Dermis blood vessel endothelial cell (primary cell): ENCODE measurements around the gene METTL26. TPM values are rescaled to one million over a fixed set of nuclear protein-coding genes. Genes with fewer than 3 reads are reported as not detected.

Experiments
- DNase-seq: peaks from one replicate; pipeline ENCODE4 v3.0.0; 2010
- total RNA-seq: library from RNA; depleted of rRNA; stranded (reverse); fragments of >200 nt; gene quantifications from 2 replicates; pipeline ENCODE4 v1.2.3, GENCODE V29; 2014

METTL26 gene
- total RNA-seq, 1 donor from 2014 or later = 83.6 TPM

- no peak for DNase-seq
Measured at GRCh38 chr16:595094-595528, 41.0 kb downstream of the METTL26 start.

GRCh38 chr16:593807-594206 is 42.3 kb downstream of the METTL26 start:
- DNase-seq = no peak

GRCh38 chr16:593406-593805 is 42.7 kb downstream of the METTL26 start:
- DNase-seq = no peak

- no peak for DNase-seq
Measured at GRCh38 chr16:592518-593306, 43.4 kb downstream of the METTL26 start.

- no peak for DNase-seq
Measured at GRCh38 chr16:591892-592517, 44.1 kb downstream of the METTL26 start.

- no peak for DNase-seq
Measured at GRCh38 chr16:591231-591630, 44.9 kb downstream of the METTL26 start.

GRCh38 chr16:590815-591200 is 45.3 kb downstream of the METTL26 start:
- no peak for DNase-seq

GRCh38 chr16:590188-590814 is 45.8 kb downstream of the METTL26 start:
- peak; percentile 67 for DNase-seq

- DNase-seq = peak; percentile 99
Measured at GRCh38 chr16:589658-590187, 46.4 kb downstream of the METTL26 start, which contains the start of gene RAB40C. Gene RAB40C, plus strand, starts transcription at chr16:590066. Its CDS starts 226 bp downstream, at chr16:590292.

GRCh38 chr16:588889-589657 is 47.0 kb downstream of the METTL26 start:
- DNase-seq = peak; percentile 97

- peak; percentile 78 for DNase-seq
Measured at GRCh38 chr16:588639-588888, 47.5 kb downstream of the METTL26 start.

GRCh38 chr16:586645-587590 is 49.2 kb downstream of the METTL26 start:
- no peak for DNase-seq

GRCh38 chr16:586047-586644 is 50.0 kb downstream of the METTL26 start:
- no peak for DNase-seq

GRCh38 chr16:585351-585750 is 50.8 kb downstream of the METTL26 start:
- no peak for DNase-seq

Other genes starting within 250 kb of the METTL26 start
- gene NME4, start 239.1 kb downstream of the METTL26 start, total RNA-seq = 42.2 and 55.7 TPM in 2 replicates
- 13.4 and 17.5 TPM in 2 replicates for gene DECR2, start 234.4 kb downstream of the METTL26 start, total RNA-seq
- 34.9 and 46.8 TPM in 2 replicates for gene RAB11FIP3, start 210.7 kb downstream of the METTL26 start, total RNA-seq
- gene CAPN15, start 108.6 kb downstream of the METTL26 start, total RNA-seq = 50.5 and 83.4 TPM in 2 replicates
- not detected in 2 replicates for gene PRR35, start 75.9 kb downstream of the METTL26 start, total RNA-seq
- 1.9 and 2.7 TPM in 2 replicates for gene NHLRC4, start 69.3 kb downstream of the METTL26 start, total RNA-seq
- 25.4 and 32.2 TPM in 2 replicates for gene PIGQ, start 66.3 kb downstream of the METTL26 start, total RNA-seq
- 13.3 and 14.1 TPM in 2 replicates for gene RAB40C, start 46.2 kb downstream of the METTL26 start, total RNA-seq
- gene WFIKKN1, start 5.3 kb downstream of the METTL26 start, total RNA-seq = 0.14 and 0.17 TPM in 2 replicates
- 11.2 and 12.6 TPM in 2 replicates for gene MCRIP2, start 5.5 kb upstream of the METTL26 start, total RNA-seq
- 10.7 and 15.1 TPM in 2 replicates for gene WDR90, start 13.1 kb upstream of the METTL26 start, total RNA-seq
- 32.9 and 49.0 TPM in 2 replicates for gene RHOT2, start 31.8 kb upstream of the METTL26 start, total RNA-seq
- 0.05 and 0.51 TPM in 2 replicates for gene RHBDL1, start 39.4 kb upstream of the METTL26 start, total RNA-seq
- 93.9 and 94.1 TPM in 2 replicates for gene STUB1, start 44.1 kb upstream of the METTL26 start, total RNA-seq
- gene JMJD8, start 48.0 kb upstream of the METTL26 start, total RNA-seq = 34.9 and 45.7 TPM in 2 replicates
- gene WDR24, start 54.1 kb upstream of the METTL26 start, total RNA-seq = 2.7 and 5.3 TPM in 2 replicates
- 0.05 TPM in 1 of 2 replicates, not detected in the other for gene FBXL16, start 69.5 kb upstream of the METTL26 start, total RNA-seq
- 34.9 and 41.7 TPM in 2 replicates for gene METRN, start 78.8 kb upstream of the METTL26 start, total RNA-seq
- gene ANTKMT, start 84.8 kb upstream of the METTL26 start, total RNA-seq = 25.5 and 47.5 TPM in 2 replicates
- gene CCDC78, start 90.1 kb upstream of the METTL26 start, total RNA-seq = 0.34 and 0.65 TPM in 2 replicates
- gene HAGHL, start 90.8 kb upstream of the METTL26 start, total RNA-seq = 5.1 and 6.3 TPM in 2 replicates
- 34.6 and 42.4 TPM in 2 replicates for gene CIAO3, start 104.7 kb upstream of the METTL26 start, total RNA-seq
- gene MSLN, start 124.4 kb upstream of the METTL26 start, total RNA-seq = 0.09 TPM in 1 of 2 replicates, not detected in the other
- 31.1 and 48.4 TPM in 2 replicates for gene RPUSD1, start 152.1 kb upstream of the METTL26 start, total RNA-seq
- gene CHTF18, start 152.3 kb upstream of the METTL26 start, total RNA-seq = 20.1 and 23.8 TPM in 2 replicates
- not detected in 2 replicates for gene GNG13, start 164.4 kb upstream of the METTL26 start, total RNA-seq